LHCN-M2 (cell line): ENCODE measurements around the gene CHMP4B. TPM values are rescaled to one million over a fixed set of nuclear protein-coding genes. Genes with fewer than 3 reads are reported as not detected.
A peak's percentile ranks its signal among the peaks of the same experiment; 100 is the strongest.

ENCODE experiments used
- DNase-seq: peaks from one replicate; pipeline ENCODE4 v3.0.0-alpha.2; 2012; ENCODE audit warnings: low read depth
- total RNA-seq: library from RNA; depleted of rRNA; stranded (reverse); fragments of >200 nt; gene quantifications from 2 replicates; pipeline ENCODE4 v1.2.3, GENCODE V29; 2014

CHMP4B gene
- total RNA-seq, 1 experiment from 2014 or later, result 52.2 TPM

GRCh38 chr20:33817411-33817810 lies 6.3 kb downstream of the CHMP4B start:
- no peak for DNase-seq

- no peak for DNase-seq
These were observed 8.3 kb downstream of the CHMP4B start for GRCh38 chr20:33819456-33819855.

GRCh38 chr20:33820362-33820761 lies 9.2 kb downstream of the CHMP4B start:
- no peak for DNase-seq

GRCh38 chr20:33821270-33821836 lies 10.2 kb downstream of the CHMP4B start:
- no peak for DNase-seq

- no peak for DNase-seq
These were observed 11.3 kb downstream of the CHMP4B start for GRCh38 chr20:33822423-33822822.

- no peak for DNase-seq
These were observed 11.8 kb downstream of the CHMP4B start for GRCh38 chr20:33822991-33823390.

- DNase-seq, result no peak
These were observed 13.7 kb downstream of the CHMP4B start for GRCh38 chr20:33824852-33825251.

GRCh38 chr20:33825340-33826269 lies 14.5 kb downstream of the CHMP4B start:
- DNase-seq, result no peak

GRCh38 chr20:33826270-33826897 lies 15.2 kb downstream of the CHMP4B start:
- DNase-seq, result no peak

GRCh38 chr20:33827109-33827508 lies 16.0 kb downstream of the CHMP4B start:
- DNase-seq, result no peak

GRCh38 chr20:33827634-33828325 lies 16.6 kb downstream of the CHMP4B start:
- peak; percentile 67 for DNase-seq

- peak; percentile 68 for DNase-seq
These were observed 17.2 kb downstream of the CHMP4B start for GRCh38 chr20:33828326-33828844.

GRCh38 chr20:33828967-33829560 lies 17.9 kb downstream of the CHMP4B start:
- DNase-seq, result no peak

GRCh38 chr20:33829636-33830035 lies 18.5 kb downstream of the CHMP4B start:
- no peak for DNase-seq

- DNase-seq, result peak; percentile 42
These were observed 19.2 kb downstream of the CHMP4B start for GRCh38 chr20:33830371-33830770.

GRCh38 chr20:33832103-33832804 lies 21.1 kb downstream of the CHMP4B start:
- DNase-seq, result no peak

- DNase-seq, result no peak
These were observed 22.2 kb downstream of the CHMP4B start for GRCh38 chr20:33833333-33833732.

GRCh38 chr20:33835615-33836172 lies 24.5 kb downstream of the CHMP4B start:
- no peak for DNase-seq

- DNase-seq, result no peak
These were observed 25.1 kb downstream of the CHMP4B start for GRCh38 chr20:33836277-33836676.

GRCh38 chr20:33837096-33837830 lies 26.1 kb downstream of the CHMP4B start:
- no peak for DNase-seq
